Liver (tissue), 9 donors: ENCODE measurements around the gene KSR2. TPM values are rescaled to one million over a fixed set of nuclear protein-coding genes. Genes with fewer than 3 reads are reported as not detected.

Source experiments
- DNase-seq: peaks from one replicate; pipeline ENCODE4 v3.0.0-alpha.2; 2017; ENCODE audit warnings: low spot score
- H3K27ac ChIP-seq, 2 donors: one replicate each; pipeline ENCODE4 v1.7.0; 2013; ENCODE audit warnings: inconsistent platforms in 2 of 2, low read length in 2 of 2, control low read depth in 1 of 2, low read depth in 1 of 2, mild to moderate bottlenecking in 1 of 2
- H3K27me3 ChIP-seq, 4 donors: one replicate each; pipeline versions ENCODE4 v1.6.1 to v1.7.0; 2013; ENCODE audit warnings: low read length in 3 of 4, inconsistent platforms in 1 of 4, mild to moderate bottlenecking in 1 of 4, moderate library complexity in 1 of 4; ENCODE audit not compliant: control insufficient read depth in 4 of 4, insufficient read depth in 4 of 4
- H3K36me3 ChIP-seq, 4 donors: one replicate each; pipeline versions ENCODE4 v1.6.1 to v1.7.0; 2013; ENCODE audit warnings: low read length in 3 of 4, mild to moderate bottlenecking in 3 of 4, low read depth in 1 of 4, moderate library complexity in 1 of 4; ENCODE audit not compliant: control insufficient read depth in 4 of 4, insufficient read depth in 3 of 4
- H3K4me1 ChIP-seq, 4 donors: one replicate each; pipeline versions ENCODE4 v1.6.1 to v1.7.0; 2013; ENCODE audit warnings: low read length in 3 of 4, mild to moderate bottlenecking in 3 of 4, moderate library complexity in 1 of 4; ENCODE audit not compliant: control insufficient read depth in 4 of 4, insufficient read depth in 4 of 4
- H3K4me3 ChIP-seq, 3 donors: one replicate each; pipeline versions ENCODE4 v1.6.1 to v1.7.0; 2013; ENCODE audit warnings: low read length in 3 of 3, control low read depth in 1 of 3, low read depth in 1 of 3, mild to moderate bottlenecking in 1 of 3
- H3K9ac ChIP-seq, 2 donors: one replicate each; pipeline ENCODE4 v1.7.0; 2013; ENCODE audit warnings: low read length in 2 of 2, mild to moderate bottlenecking in 2 of 2, moderate library complexity in 2 of 2, control low read depth in 1 of 2, low read depth in 1 of 2
- H3K9me3 ChIP-seq, 4 donors: one replicate each; pipeline versions ENCODE4 v1.6.1 to v1.7.0; 2013; ENCODE audit warnings: low read length in 3 of 4; ENCODE audit not compliant: control insufficient read depth in 4 of 4
- EGR1 ChIP-seq, 2 donors: IDR thresholded peaks; 2 replicates each; pipeline ENCODE4 v1.6.1; 2016 to 2018; ENCODE audit warnings: antibody characterized with exemption in 2 of 2, low read depth in 2 of 2
- FOXA1 ChIP-seq: IDR thresholded peaks from 2 replicates; pipeline ENCODE4 v1.6.1; 2016; ENCODE audit warnings: antibody characterized with exemption
- FOXA2 ChIP-seq: IDR thresholded peaks from 2 replicates; pipeline ENCODE4 v1.6.1; 2016; ENCODE audit warnings: antibody characterized with exemption
- GABPA ChIP-seq, 2 donors: IDR thresholded peaks in 1 of 2; conservative IDR thresholded peaks in 1 of 2; 2 replicates each; pipeline ENCODE4 v1.6.1; 2016; ENCODE audit warnings: antibody characterized with exemption in 2 of 2, mild to moderate bottlenecking in 1 of 2, moderate library complexity in 1 of 2
- HNF4A ChIP-seq, 2 donors: conservative IDR thresholded peaks; 2 replicates each; pipeline ENCODE4 v1.6.1; 2016; ENCODE audit warnings: antibody characterized with exemption in 2 of 2, mild to moderate bottlenecking in 2 of 2
- HNF4G ChIP-seq: IDR thresholded peaks from 2 replicates; pipeline ENCODE4 v1.6.1; 2016; ENCODE audit warnings: antibody characterized with exemption
- JUND ChIP-seq, 2 donors: IDR thresholded peaks; 2 replicates each; pipeline ENCODE4 v1.6.1; 2016; ENCODE audit warnings: antibody characterized with exemption in 2 of 2
- NR2F2 ChIP-seq: IDR thresholded peaks from 2 replicates; pipeline ENCODE4 v1.6.1; 2016; ENCODE audit warnings: antibody characterized with exemption
- RAD21 ChIP-seq, 2 donors: IDR thresholded peaks; 2 replicates each; pipeline ENCODE4 v1.6.1; 2016; ENCODE audit warnings: antibody characterized with exemption in 2 of 2, mild to moderate bottlenecking in 2 of 2
- RXRA ChIP-seq, 2 donors: IDR thresholded peaks; 2 replicates each; pipeline ENCODE4 v1.6.1; 2017 to 2018; ENCODE audit warnings: antibody characterized with exemption in 2 of 2, mild to moderate bottlenecking in 1 of 2
- SP1 ChIP-seq: IDR thresholded peaks from 2 replicates; pipeline ENCODE4 v1.6.1; 2018; ENCODE audit warnings: antibody characterized with exemption, mild to moderate bottlenecking
- TAF1 ChIP-seq: conservative IDR thresholded peaks from 2 replicates; pipeline ENCODE4 v1.6.1; 2016; ENCODE audit warnings: antibody characterized with exemption, mild to moderate bottlenecking
- YY1 ChIP-seq: IDR thresholded peaks from 2 replicates; pipeline ENCODE4 v1.6.1; 2016; ENCODE audit warnings: antibody characterized with exemption, mild to moderate bottlenecking
- WGBS: extraction: QIAGEN DNeasy Blood & Tissue Kit; methylation state at CpG from one replicate; pipeline ENCODE4 v1.1.7; 2013; 5-methylcytosine and 5-hydroxymethylcytosine counted together
- polyA plus RNA-seq, 2 donors: library from polyadenylated mRNA; stranded (reverse) in 1 of 2; unstranded in 1 of 2; fragments of 200-250 nt in 1 of 2; fragments of >200 nt in 1 of 2; fragmentation: Nextera tagmentation in 1 of 2; extraction: Ambion mirVana in 1 of 2; gene quantifications; one replicate each; pipeline versions ENCODE4 v1.2.1 to v1.2.3, GENCODE V29; 2013 to 2015
- total RNA-seq, 2 donors: library from RNA; depleted of rRNA; stranded (reverse); fragments of >200 nt; gene quantifications; one replicate each; pipeline ENCODE4 v1.2.3, GENCODE V29; 2014
- TF ChIP-seq, protein P1 (sequence below): fragments of 150-350 bp; IDR thresholded peaks from 2 replicates; pipeline ENCODE4 v1.5.1; 2017; ENCODE audit warnings: improper control_type of control experiment, low read depth, low read length; ENCODE audit not compliant: missing input control
- TF ChIP-seq, protein P2 (sequence below): IDR thresholded peaks from 2 replicates; pipeline ENCODE4 v1.6.1; 2016; ENCODE audit warnings: antibody characterized with exemption
- TF ChIP-seq, protein P3 (sequence below): IDR thresholded peaks from 2 replicates; pipeline ENCODE4 v1.6.1; 2016; ENCODE audit warnings: antibody characterized with exemption
- TF ChIP-seq, protein P4 (sequence below): IDR thresholded peaks from 2 replicates; pipeline ENCODE4 v1.6.1; 2016; ENCODE audit warnings: antibody characterized with exemption, mild to moderate bottlenecking
- donor health status: healthy.
- donor health status: healthy.
- donor health status: healthy.
- donor health status: healthy.
- donor health status: healthy.

KSR2 gene
- total and polyA plus RNA-seq, 4 donors = under 0.01 to 0.02 (median under 0.01) TPM; not detected in 1

- no peak for TF ChIP-seq FOXA1
- no peak for TF ChIP-seq HNF4A (conservative IDR thresholded peaks at IDR 0.05)
- TF ChIP-seq SP1 = no peak
- TF ChIP-seq RAD21 (IDR thresholded peaks at IDR 0.05) = no peak
- no peak for TF ChIP-seq FOXA2
- TF ChIP-seq, protein P1, sequence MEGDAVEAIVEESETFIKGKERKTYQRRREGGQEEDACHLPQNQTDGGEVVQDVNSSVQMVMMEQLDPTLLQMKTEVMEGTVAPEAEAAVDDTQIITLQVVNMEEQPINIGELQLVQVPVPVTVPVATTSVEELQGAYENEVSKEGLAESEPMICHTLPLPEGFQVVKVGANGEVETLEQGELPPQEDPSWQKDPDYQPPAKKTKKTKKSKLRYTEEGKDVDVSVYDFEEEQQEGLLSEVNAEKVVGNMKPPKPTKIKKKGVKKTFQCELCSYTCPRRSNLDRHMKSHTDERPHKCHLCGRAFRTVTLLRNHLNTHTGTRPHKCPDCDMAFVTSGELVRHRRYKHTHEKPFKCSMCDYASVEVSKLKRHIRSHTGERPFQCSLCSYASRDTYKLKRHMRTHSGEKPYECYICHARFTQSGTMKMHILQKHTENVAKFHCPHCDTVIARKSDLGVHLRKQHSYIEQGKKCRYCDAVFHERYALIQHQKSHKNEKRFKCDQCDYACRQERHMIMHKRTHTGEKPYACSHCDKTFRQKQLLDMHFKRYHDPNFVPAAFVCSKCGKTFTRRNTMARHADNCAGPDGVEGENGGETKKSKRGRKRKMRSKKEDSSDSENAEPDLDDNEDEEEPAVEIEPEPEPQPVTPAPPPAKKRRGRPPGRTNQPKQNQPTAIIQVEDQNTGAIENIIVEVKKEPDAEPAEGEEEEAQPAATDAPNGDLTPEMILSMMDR = no peak
- no peak for TF ChIP-seq TAF1
- TF ChIP-seq RXRA (IDR thresholded peaks at IDR 0.05) = no peak
- no peak for TF ChIP-seq JUND (IDR thresholded peaks at IDR 0.05)
- TF ChIP-seq, protein P2, sequence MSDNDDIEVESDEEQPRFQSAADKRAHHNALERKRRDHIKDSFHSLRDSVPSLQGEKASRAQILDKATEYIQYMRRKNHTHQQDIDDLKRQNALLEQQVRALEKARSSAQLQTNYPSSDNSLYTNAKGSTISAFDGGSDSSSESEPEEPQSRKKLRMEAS = no peak
- no peak for TF ChIP-seq EGR1 (IDR thresholded peaks at IDR 0.05; ENCODE audit: low read depth in 2 of 2)
- Histone ChIP-seq H3K9ac (no peak overlapping the region), H3K9me3 (no peaks in the 10 kb centered on the region), H3K4me3 (no peak overlapping the region), H3K4me1 (no peaks in the 10 kb centered on the region), H3K27me3 (peaks cover 0 to 3% (median 0%) of the 10 kb centered on the region in 4 donors), H3K36me3 (no peaks in the 10 kb centered on the region), H3K27ac (no peak overlapping the region)
- no peak for DNase-seq
- WGBS = 72% methylated on average over 5 of the region's 5 CpGs
Observed at GRCh38 chr12:117867348-117867747, 101.4 kb downstream of the KSR2 start.

- no peak overlapping the region for H3K4me3 ChIP-seq
- DNase-seq = no peak
- H3K9me3 ChIP-seq = no peaks in the 10 kb centered on the region
- H3K4me1 ChIP-seq = no peaks in the 10 kb centered on the region
- H3K9ac ChIP-seq = no peak overlapping the region
- no peaks in the 10 kb centered on the region for H3K36me3 ChIP-seq
- peaks cover 0 to 3% (median 0%) of the 10 kb centered on the region in 4 donors for H3K27me3 ChIP-seq
- TF ChIP-seq GABPA (IDR thresholded peaks at IDR 0.05 in 1 of 2, conservative IDR thresholded peaks at IDR 0.05 in 1 of 2) (no peak), HNF4G (no peak), HNF4A (conservative IDR thresholded peaks at IDR 0.05) (no peak), EGR1 (IDR thresholded peaks at IDR 0.05; ENCODE audit: low read depth in 2 of 2) (no peak), FOXA1 (no peak), RAD21 (IDR thresholded peaks at IDR 0.05) (no peak), RXRA (IDR thresholded peaks at IDR 0.05) (no peak), NR2F2 (no peak), YY1 (no peak), SP1 (no peak), JUND (IDR thresholded peaks at IDR 0.05) (no peak)
- TF ChIP-seq, protein P3, sequence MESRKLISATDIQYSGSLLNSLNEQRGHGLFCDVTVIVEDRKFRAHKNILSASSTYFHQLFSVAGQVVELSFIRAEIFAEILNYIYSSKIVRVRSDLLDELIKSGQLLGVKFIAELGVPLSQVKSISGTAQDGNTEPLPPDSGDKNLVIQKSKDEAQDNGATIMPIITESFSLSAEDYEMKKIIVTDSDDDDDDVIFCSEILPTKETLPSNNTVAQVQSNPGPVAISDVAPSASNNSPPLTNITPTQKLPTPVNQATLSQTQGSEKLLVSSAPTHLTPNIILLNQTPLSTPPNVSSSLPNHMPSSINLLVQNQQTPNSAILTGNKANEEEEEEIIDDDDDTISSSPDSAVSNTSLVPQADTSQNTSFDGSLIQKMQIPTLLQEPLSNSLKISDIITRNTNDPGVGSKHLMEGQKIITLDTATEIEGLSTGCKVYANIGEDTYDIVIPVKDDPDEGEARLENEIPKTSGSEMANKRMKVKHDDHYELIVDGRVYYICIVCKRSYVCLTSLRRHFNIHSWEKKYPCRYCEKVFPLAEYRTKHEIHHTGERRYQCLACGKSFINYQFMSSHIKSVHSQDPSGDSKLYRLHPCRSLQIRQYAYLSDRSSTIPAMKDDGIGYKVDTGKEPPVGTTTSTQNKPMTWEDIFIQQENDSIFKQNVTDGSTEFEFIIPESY = no peak
- TF ChIP-seq, protein P4, sequence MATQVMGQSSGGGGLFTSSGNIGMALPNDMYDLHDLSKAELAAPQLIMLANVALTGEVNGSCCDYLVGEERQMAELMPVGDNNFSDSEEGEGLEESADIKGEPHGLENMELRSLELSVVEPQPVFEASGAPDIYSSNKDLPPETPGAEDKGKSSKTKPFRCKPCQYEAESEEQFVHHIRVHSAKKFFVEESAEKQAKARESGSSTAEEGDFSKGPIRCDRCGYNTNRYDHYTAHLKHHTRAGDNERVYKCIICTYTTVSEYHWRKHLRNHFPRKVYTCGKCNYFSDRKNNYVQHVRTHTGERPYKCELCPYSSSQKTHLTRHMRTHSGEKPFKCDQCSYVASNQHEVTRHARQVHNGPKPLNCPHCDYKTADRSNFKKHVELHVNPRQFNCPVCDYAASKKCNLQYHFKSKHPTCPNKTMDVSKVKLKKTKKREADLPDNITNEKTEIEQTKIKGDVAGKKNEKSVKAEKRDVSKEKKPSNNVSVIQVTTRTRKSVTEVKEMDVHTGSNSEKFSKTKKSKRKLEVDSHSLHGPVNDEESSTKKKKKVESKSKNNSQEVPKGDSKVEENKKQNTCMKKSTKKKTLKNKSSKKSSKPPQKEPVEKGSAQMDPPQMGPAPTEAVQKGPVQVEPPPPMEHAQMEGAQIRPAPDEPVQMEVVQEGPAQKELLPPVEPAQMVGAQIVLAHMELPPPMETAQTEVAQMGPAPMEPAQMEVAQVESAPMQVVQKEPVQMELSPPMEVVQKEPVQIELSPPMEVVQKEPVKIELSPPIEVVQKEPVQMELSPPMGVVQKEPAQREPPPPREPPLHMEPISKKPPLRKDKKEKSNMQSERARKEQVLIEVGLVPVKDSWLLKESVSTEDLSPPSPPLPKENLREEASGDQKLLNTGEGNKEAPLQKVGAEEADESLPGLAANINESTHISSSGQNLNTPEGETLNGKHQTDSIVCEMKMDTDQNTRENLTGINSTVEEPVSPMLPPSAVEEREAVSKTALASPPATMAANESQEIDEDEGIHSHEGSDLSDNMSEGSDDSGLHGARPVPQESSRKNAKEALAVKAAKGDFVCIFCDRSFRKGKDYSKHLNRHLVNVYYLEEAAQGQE = no peak
- TF ChIP-seq, protein P1 = no peak
- no peak overlapping the region for H3K27ac ChIP-seq
- 85% methylated on average over 3 of the region's 3 CpGs for WGBS
Observed at GRCh38 chr12:117865505-117865904, 103.3 kb downstream of the KSR2 start.
